ENCODE measurements around the gene RELCH. TPM values are rescaled to one million over a fixed set of nuclear protein-coding genes. Genes with fewer than 3 reads are reported as not detected.
A peak's percentile ranks its signal among the peaks of the same experiment; 100 is the strongest.

Gene RELCH
- total and polyA plus RNA-seq, 10 of the 15 experiments (the other 5 are each of a cell fraction or from before 2014, with no cell fraction given): 3.1 to 23.6 (median 14.5) TPM

- TF ChIP-seq E4F1 (IDR thresholded peaks at IDR 0.05; ENCODE audit: borderline replicate concordance, partially characterized antibody) (no peak), TCF3 (IDR thresholded peaks at IDR 0.05; ENCODE audit: borderline replicate concordance, insufficient read depth, low read depth, low read length) (no peak), EGR1 (IDR thresholded peaks at IDR 0.05; ENCODE audit: borderline replicate concordance in 1 of 2, low read depth in 2 of 2, low read length in 2 of 2) (no peak), CHD4 (IDR thresholded peaks at IDR 0.05) (0 out of 2 replicates have a peak, but pooled peaks have one; percentile 44), LARP7 (IDR thresholded peaks at IDR 0.05) (no peak), ATF2 (IDR thresholded peaks at IDR 0.05; ENCODE audit: low read length) (no peak), ASH2L (IDR thresholded peaks at IDR 0.05; ENCODE audit: borderline replicate concordance, low read depth) (no peak), USF1 (IDR thresholded peaks at IDR 0.05; ENCODE audit: borderline replicate concordance, extremely low read length, insufficient read depth, low read depth, low read length) (no peak), SMAD5 (IDR thresholded peaks at IDR 0.05; ENCODE audit: low read depth) (no peak), ZNF217 (IDR thresholded peaks at IDR 0.05) (peak; percentile 46; the same call in 1 of the 2 replicates), EP300 (IDR thresholded peaks at IDR 0.05; ENCODE audit: borderline replicate concordance in 1 of 2, control insufficient read depth in 1 of 2, low read depth in 2 of 2, low read length in 2 of 2) (peak in 1 of 2 experiments; percentile 54; a peak in 1 of 4 replicates)
Measured at GRCh38 chr18:62288665-62289008, 101.6 kb downstream of the RELCH start (continued).
